HepG2 (cell line): ENCODE results near the gene ZNF526. TPM values are rescaled to one million over a fixed set of nuclear protein-coding genes. Genes with fewer than 3 reads are reported as not detected.

ENCODE experiments used
- ARHGAP35 ChIP-seq: sonication (generic); formaldehyde crosslinking; IDR thresholded peaks from 2 replicates; pipeline ENCODE4 v1.9.0; 2022; ENCODE audit warnings: mild to moderate bottlenecking, inconsistent platforms, moderate library complexity, missing genetic modification reagents, borderline replicate concordance
- CBX1 ChIP-seq: IDR thresholded peaks from one replicate; pipeline ENCODE4 v1.6.1; 2016; ENCODE audit warnings: antibody characterized with exemption, low read depth
- CCDC6 ChIP-seq: sonication (generic); formaldehyde crosslinking; IDR thresholded peaks from 2 replicates; pipeline ENCODE4 v1.8.1; 2022; ENCODE audit warnings: mild to moderate bottlenecking, missing genetic modification reagents, moderate library complexity
- CSRNP1 ChIP-seq: sonication (generic); formaldehyde crosslinking; IDR thresholded peaks from 2 replicates; pipeline ENCODE4 v1.8.1; 2023; ENCODE audit warnings: mild to moderate bottlenecking, missing genetic modification reagents
- DNMT1 ChIP-seq: sonication (generic); formaldehyde crosslinking; IDR thresholded peaks from 2 replicates; pipeline ENCODE4 v1.5.1; 2020; ENCODE audit warnings: mild to moderate bottlenecking, missing genetic modification reagents
- FOXJ3 ChIP-seq: sonication (generic); formaldehyde crosslinking; IDR thresholded peaks from 2 replicates; pipeline ENCODE4 v1.4.0; 2020; ENCODE audit warnings: missing genetic modification reagents, mild to moderate bottlenecking, borderline replicate concordance
- GMEB1 ChIP-seq: sonication (generic); formaldehyde crosslinking; IDR thresholded peaks from 2 replicates; pipeline ENCODE4 v1.5.1; 2020; ENCODE audit warnings: missing genetic modification reagents, mild to moderate bottlenecking, borderline replicate concordance
- HMGXB3 ChIP-seq: sonication (generic); formaldehyde crosslinking; IDR thresholded peaks from 2 replicates; pipeline ENCODE4 v1.4.0; 2020; ENCODE audit warnings: missing genetic modification reagents, borderline replicate concordance
- HNF4G ChIP-seq, 2 experiments: sonication (generic) in 1 of 2; formaldehyde crosslinking in 1 of 2; IDR thresholded peaks; 2 replicates each; pipeline versions ENCODE4 v1.4.0 to v1.6.1; 2011 to 2020; ENCODE audit warnings: borderline replicate concordance in 2 of 2, low read depth in 2 of 2, mild to moderate bottlenecking in 2 of 2, low read length in 1 of 2, missing genetic modification reagents in 1 of 2, moderate library complexity in 1 of 2
- NFKB2 ChIP-seq: sonication (generic); formaldehyde crosslinking; IDR thresholded peaks from 2 replicates; pipeline ENCODE4 v1.4.0; 2020; ENCODE audit warnings: missing genetic modification reagents, borderline replicate concordance
- NRL ChIP-seq: sonication (generic); formaldehyde crosslinking; IDR thresholded peaks from 2 replicates; pipeline ENCODE4 v1.5.0; 2020; ENCODE audit warnings: missing genetic modification reagents, mild to moderate bottlenecking, moderate library complexity, borderline replicate concordance
- ZBTB49 ChIP-seq: sonication (generic); formaldehyde crosslinking; IDR thresholded peaks from 2 replicates; pipeline ENCODE4 v1.4.0; 2020; ENCODE audit warnings: missing genetic modification reagents, borderline replicate concordance
- ZNF136 ChIP-seq: sonication (generic); formaldehyde crosslinking; IDR thresholded peaks from 2 replicates; pipeline ENCODE4 v1.8.1; 2022; ENCODE audit warnings: low read depth, mild to moderate bottlenecking, moderate library complexity, missing genetic modification reagents
- ZNF441 ChIP-seq: sonication (generic); formaldehyde crosslinking; IDR thresholded peaks from 2 replicates; pipeline ENCODE4 v1.7.0; 2021; ENCODE audit warnings: missing genetic modification reagents, borderline replicate concordance
- ZNF557 ChIP-seq: sonication (generic); formaldehyde crosslinking; IDR thresholded peaks from 2 replicates; pipeline ENCODE4 v1.4.0; 2020; ENCODE audit warnings: missing genetic modification reagents
- ZNF564 ChIP-seq: sonication (generic); formaldehyde crosslinking; IDR thresholded peaks from 2 replicates; pipeline ENCODE4 v1.8.1; 2023; ENCODE audit warnings: mild to moderate bottlenecking, missing genetic modification reagents
- ZNF747 ChIP-seq: sonication (generic); formaldehyde crosslinking; IDR thresholded peaks from 2 replicates; pipeline ENCODE4 v1.8.1; 2023; ENCODE audit warnings: missing genetic modification reagents, mild to moderate bottlenecking, borderline replicate concordance
- ZSCAN22 ChIP-seq: sonication (generic); formaldehyde crosslinking; IDR thresholded peaks from 2 replicates; pipeline ENCODE4 v1.4.0; 2020; ENCODE audit warnings: mild to moderate bottlenecking, missing genetic modification reagents
- polyA plus RNA-seq, 8 experiments: library from polyadenylated mRNA; depleted of rRNA in 3 of 8; stranded (reverse) in 7 of 8; unstranded in 1 of 8; fragments of >200 nt; fragmentation: Illumina TruSeq in 4 of 8; extraction: Trizol in 4 of 8; gene quantifications; 2 replicates each; pipeline versions ENCODE4 v1.2.1 to v1.2.3, GENCODE V29; 2011 to 2016; ENCODE audit warnings: low read depth in 4 of 8, missing spikeins in 1 of 8, mixed read lengths in 1 of 8; ENCODE audit not compliant: insufficient read depth in 1 of 8
- total RNA-seq, 5 experiments: library from RNA; depleted of rRNA; stranded (reverse); fragments of >200 nt; fragmentation: Illumina TruSeq; extraction: Trizol; gene quantifications; 2 replicates each; pipeline ENCODE4 v1.2.3, GENCODE V29; 2016; ENCODE audit warnings: low read depth in 1 of 5

The ZNF526 gene
- total and polyA plus RNA-seq, 2 of the 13 experiments (the other 11 are each of a cell fraction or from before 2014, with no cell fraction given): 3.3 to 8.4 TPM

- TF ChIP-seq GMEB1 (CRISPR knock-in tag): no peak
- no peak for TF ChIP-seq CBX1
- no peak for TF ChIP-seq DNMT1 (CRISPR knock-in tag)
- peak; percentile 65; the same call in 1 of the 2 replicates for TF ChIP-seq HMGXB3 (CRISPR knock-in tag)
- no peak for TF ChIP-seq ARHGAP35 (CRISPR knock-in tag)
- TF ChIP-seq NRL (CRISPR knock-in tag): no peak; the same call in 1 of the 2 replicates
- TF ChIP-seq HNF4G (IDR thresholded peaks at IDR 0.05; ENCODE audit: borderline replicate concordance, low read depth, low read length): peak; percentile 57; the same call in 1 of the 2 replicates
- TF ChIP-seq HNF4G (CRISPR knock-in tag; IDR thresholded peaks at IDR 0.05; ENCODE audit: borderline replicate concordance, low read depth): no peak
- no peak for TF ChIP-seq ZBTB49 (CRISPR knock-in tag)
- no peak for TF ChIP-seq CCDC6
- no peak for TF ChIP-seq ZNF747
- TF ChIP-seq ZNF441 (CRISPR knock-in tag): no peak
- TF ChIP-seq CSRNP1 (CRISPR knock-in tag): no peak; the same call in 1 of the 2 replicates
- TF ChIP-seq NFKB2 (CRISPR knock-in tag): no peak
- TF ChIP-seq ZNF564 (CRISPR knock-in tag): no peak
- TF ChIP-seq FOXJ3: no peak
- no peak; the same call in 1 of the 2 replicates for TF ChIP-seq ZSCAN22 (CRISPR knock-in tag)
- no peak for TF ChIP-seq ZNF557
- TF ChIP-seq ZNF136 (CRISPR knock-in tag): no peak
Observed at GRCh38 chr19:42254089-42254849, 34.2 kb downstream of the ZNF526 start (continued).
